Fibroblast of lung (primary cell): ENCODE results near the gene LDLRAD3. TPM values are rescaled to one million over a fixed set of nuclear protein-coding genes. Genes with fewer than 3 reads are reported as not detected.

Experiments used
- DNase-seq, 2 donors: peaks; one replicate each; pipeline versions ENCODE4 v3.0.0 to v3.0.0-alpha.2; 2010; ENCODE audit warnings: low read depth in 2 of 2
- H2AFZ ChIP-seq: 2 replicates; pipeline ENCODE4 v1.5.1; 2012; ENCODE audit warnings: low read length, control low read depth, inconsistent platforms
- H3K27ac ChIP-seq: 2 replicates; pipeline ENCODE4 v1.5.1; 2011; ENCODE audit warnings: low read length, control low read depth; ENCODE audit not compliant: insufficient read depth
- H3K27me3 ChIP-seq: 2 replicates; pipeline ENCODE4 v1.5.1; 2011; ENCODE audit warnings: mild to moderate bottlenecking, low read length; ENCODE audit not compliant: control insufficient read depth, insufficient read depth
- H3K36me3 ChIP-seq: 2 replicates; pipeline ENCODE4 v1.5.1; 2011; ENCODE audit warnings: low read length; ENCODE audit not compliant: control insufficient read depth, insufficient read depth
- H3K4me1 ChIP-seq: 2 replicates; pipeline ENCODE4 v1.5.1; 2011; ENCODE audit warnings: low read length; ENCODE audit not compliant: control insufficient read depth, insufficient read depth; ENCODE audit errors: extremely low read depth
- H3K4me2 ChIP-seq: 2 replicates; pipeline ENCODE4 v1.5.1; 2011; ENCODE audit warnings: low read length, control low read depth; ENCODE audit not compliant: insufficient read depth; ENCODE audit errors: extremely low read depth
- H3K4me3 ChIP-seq, 4 experiments: fragments of 200-600 bp in 1 of 4; sonication (generic) in 1 of 4; replicated peaks in 1 of 4; 2 replicates each; pipeline ENCODE4 v1.5.1; 2011 to 2016; ENCODE audit warnings: low read length in 4 of 4, low read depth in 3 of 4, mild to moderate bottlenecking in 3 of 4, control low read depth in 2 of 4, inconsistent platforms in 1 of 4, mixed read lengths in 1 of 4; ENCODE audit not compliant: insufficient read depth in 1 of 4; ENCODE audit errors: control extremely low read depth in 1 of 4
- H3K79me2 ChIP-seq: 2 replicates; pipeline ENCODE4 v1.5.1; 2012; ENCODE audit warnings: mild to moderate bottlenecking, low read length, inconsistent platforms; ENCODE audit not compliant: control insufficient read depth, insufficient read depth
- H3K9ac ChIP-seq: 2 replicates; pipeline ENCODE4 v1.5.1; 2011; ENCODE audit warnings: mild to moderate bottlenecking, low read length, control low read depth; ENCODE audit not compliant: insufficient read depth
- H3K9me3 ChIP-seq: 2 replicates; pipeline ENCODE4 v1.5.1; 2012; ENCODE audit warnings: low read depth, low read length; ENCODE audit not compliant: control insufficient read depth, insufficient read depth
- H4K20me1 ChIP-seq: 2 replicates; pipeline ENCODE4 v1.5.1; 2011; ENCODE audit warnings: low read length; ENCODE audit not compliant: control insufficient read depth, insufficient read depth; ENCODE audit errors: extremely low read depth
- CTCF ChIP-seq, 2 donors: IDR thresholded peaks in 1 of 2; conservative IDR thresholded peaks in 1 of 2; 1 replicate in 1 of 2; 2 replicates in 1 of 2; pipeline ENCODE4 v1.5.1; 2011 to 2012; ENCODE audit warnings: low read length in 2 of 2, control low read depth in 1 of 2, inconsistent platforms in 1 of 2, low read depth in 1 of 2, mild to moderate bottlenecking in 1 of 2
- EZH2 ChIP-seq: IDR thresholded peaks from 2 replicates; pipeline ENCODE4 v1.5.1; 2012; ENCODE audit warnings: low read length, control low read depth, mild to moderate bottlenecking; ENCODE audit errors: missing control alignments
- polyA plus RNA-seq, 2 donors: library from polyadenylated mRNA; depleted of rRNA in 1 of 2; stranded (reverse) in 1 of 2; unstranded in 1 of 2; fragments of >200 nt; gene quantifications; 2 replicates each; pipeline ENCODE4 v1.2.1, GENCODE V29; 2011 to 2012; ENCODE audit warnings: missing spikeins in 1 of 2
- total RNA-seq: library from RNA; depleted of rRNA; stranded (reverse); fragments of >200 nt; gene quantifications from 2 replicates; pipeline ENCODE4 v1.2.1, GENCODE V29; 2014

Gene LDLRAD3
- total and polyA plus RNA-seq, 2 donors (not counting 1 experiment from before 2014, with no cell fraction given), result 3.8 to 7.8 TPM

DNA sequence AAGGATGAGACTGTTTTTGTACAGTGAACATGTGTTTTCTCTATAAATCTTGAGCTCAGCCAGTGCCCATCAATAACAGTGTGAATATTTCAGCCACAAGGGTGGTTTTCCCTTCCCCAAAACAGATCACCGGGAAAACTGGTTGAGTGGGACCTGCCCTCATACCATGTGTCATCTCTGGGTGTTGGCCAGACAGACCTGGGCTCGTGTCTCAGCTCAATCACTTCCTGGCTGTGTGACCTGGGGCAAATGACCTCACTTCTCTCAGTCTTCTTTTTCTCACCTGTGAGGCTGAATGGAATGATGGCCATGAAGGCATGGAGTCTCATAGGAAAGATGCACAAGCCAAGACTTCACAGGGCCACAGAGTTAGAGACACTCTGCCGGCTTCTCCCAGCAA lies 270.6 kb downstream of the LDLRAD3 start:
- no peaks in the 10 kb centered on the region for H3K27me3 ChIP-seq
- no peaks in the 10 kb centered on the region for H3K4me1 ChIP-seq
- H3K79me2 ChIP-seq, result no peaks in the 10 kb centered on the region
- H3K9ac ChIP-seq, result no peak overlapping the region
- H4K20me1 ChIP-seq, result no peaks in the 10 kb centered on the region
- no peak overlapping the region for H2AFZ ChIP-seq
- H3K9me3 ChIP-seq, result no peaks in the 10 kb centered on the region
- H3K27ac ChIP-seq, result no peak overlapping the region
- TF ChIP-seq EZH2 (no peak), CTCF (conservative IDR thresholded peaks at IDR 0.05 in 1 of 2, IDR thresholded peaks at IDR 0.05 in 1 of 2; ENCODE audit: low read depth in 1 of 2, low read length in 2 of 2) (no peak)
- no peak for DNase-seq
- H3K4me3 ChIP-seq, result no peak overlapping the region
- H3K4me2 ChIP-seq, result no peak overlapping the region
- no peaks in the 10 kb centered on the region for H3K36me3 ChIP-seq

- no peak for DNase-seq
- no peak for TF ChIP-seq CTCF (conservative IDR thresholded peaks at IDR 0.05 in 1 of 2, IDR thresholded peaks at IDR 0.05 in 1 of 2; ENCODE audit: low read depth in 1 of 2, low read length in 2 of 2)
- no peak for TF ChIP-seq EZH2
- no peak overlapping the region for H3K4me2 ChIP-seq
- H3K9me3 ChIP-seq, result no peaks in the 10 kb centered on the region
- no peaks in the 10 kb centered on the region for H3K79me2 ChIP-seq
- H3K27ac ChIP-seq, result no peak overlapping the region
- no peaks in the 10 kb centered on the region for H3K4me1 ChIP-seq
- no peak overlapping the region for H2AFZ ChIP-seq
- H3K27me3 ChIP-seq, result no peaks in the 10 kb centered on the region
- H3K4me3 ChIP-seq, result no peak overlapping the region
- H4K20me1 ChIP-seq, result no peaks in the 10 kb centered on the region
- H3K9ac ChIP-seq, result no peak overlapping the region
- no peaks in the 10 kb centered on the region for H3K36me3 ChIP-seq
Observed at GRCh38 chr11:36214976-36215692, 271.3 kb downstream of the LDLRAD3 start.

- TF ChIP-seq CTCF (conservative IDR thresholded peaks at IDR 0.05 in 1 of 2, IDR thresholded peaks at IDR 0.05 in 1 of 2; ENCODE audit: low read depth in 1 of 2, low read length in 2 of 2) (no peak), EZH2 (no peak)
- Histone ChIP-seq H3K79me2 (no peaks in the 10 kb centered on the region), H3K27ac (no peak overlapping the region)
Observed at GRCh38 chr11:36215693-36216060, 271.8 kb downstream of the LDLRAD3 start.

More at GRCh38 chr11:36215693-36216060, 271.8 kb downstream of the LDLRAD3 start:
- Histone ChIP-seq H3K9ac (no peak overlapping the region), H3K36me3 (no peaks in the 10 kb centered on the region), H4K20me1 (no peaks in the 10 kb centered on the region), H3K9me3 (no peaks in the 10 kb centered on the region), H3K4me2 (no peak overlapping the region), H3K27me3 (no peaks in the 10 kb centered on the region), H3K4me3 (no peak overlapping the region), H3K4me1 (no peaks in the 10 kb centered on the region), H2AFZ (no peak overlapping the region)
- DNase-seq, result no peak
